ENCODE results near the gene COL8A2. TPM values are rescaled to one million over a fixed set of nuclear protein-coding genes. Genes with fewer than 3 reads are reported as not detected.

Gene COL8A2
- total and polyA plus RNA-seq, 2 donors (not counting 3 experiments of a cell fraction or from before 2014, with no cell fraction given): 1.2 to 1.3 TPM

DNA sequence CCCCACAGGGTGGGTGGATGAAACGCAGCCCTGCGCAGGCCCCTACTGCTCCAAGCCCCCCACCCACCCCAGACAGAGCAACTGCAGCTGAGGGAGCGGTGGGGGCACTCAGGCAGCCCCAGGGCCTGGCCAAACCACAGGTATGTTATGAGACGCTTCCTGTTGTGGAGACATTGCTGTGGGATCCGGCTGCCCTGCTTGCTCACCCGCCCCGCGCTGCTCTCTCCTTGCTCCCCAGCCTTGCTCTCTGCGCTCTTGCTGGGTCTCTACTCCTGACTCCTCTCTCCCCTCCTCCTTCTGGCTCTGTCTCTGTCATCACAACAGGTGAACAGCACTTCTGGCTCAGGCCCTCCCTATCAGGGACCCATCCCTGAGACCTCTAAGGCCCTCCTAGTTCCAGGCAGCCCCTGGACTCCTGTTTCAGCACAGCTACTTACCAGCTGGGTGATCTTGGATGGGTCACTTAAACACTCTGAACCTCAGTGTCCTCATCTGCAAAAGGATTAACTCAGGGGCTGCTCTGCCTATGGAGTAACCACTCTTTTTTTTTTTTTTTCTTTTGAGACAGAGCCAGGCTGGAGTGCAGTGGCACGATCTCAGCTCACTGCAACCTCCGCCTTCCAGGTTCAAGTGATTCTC lies 15.9 kb downstream of the COL8A2 start:
- CTCF ChIA-PET: interaction anchor here (1.3 to 2.9 kb wide), 3 partner anchors 8 to 40 kb away, joined by 5 to 9 read pairs (median 9); partner anchors contain the start of gene TRAPPC3
- dilution Hi-C loops (cut with MboI; ENCODE audit: extremely low pct_ligation_motif_present, low sequenced_read_pairs): no loop called here
- Histone ChIP-seq H3K4me1 (ENCODE audit: control insufficient read depth, extremely low read depth, insufficient read depth, low read length) (no peaks in the 10 kb centered on the region), H3K9me3 (replicated peaks; ENCODE audit: control insufficient read depth, insufficient read depth, low read length) (no peaks in the 10 kb centered on the region), H4K20me1 (replicated peaks; ENCODE audit: control insufficient read depth, extremely low read depth, insufficient read depth, low read length) (no peaks in the 10 kb centered on the region), H3K36me3 (ENCODE audit: control insufficient read depth in 2 of 2, extremely low read depth in 1 of 2, insufficient read depth in 2 of 2, low read length in 2 of 2) (no peaks in the 10 kb centered on the region), H3K9me1 (replicated peaks; ENCODE audit: control insufficient read depth, extremely low read depth, insufficient read depth, low read length) (no peaks in the 10 kb centered on the region), H3K9ac (replicated peaks; ENCODE audit: extremely low read depth, insufficient read depth, low read length) (no peak overlapping the region), H2AFZ (ENCODE audit: low read depth, low read length) (no peak overlapping the region), H3K79me2 (ENCODE audit: control insufficient read depth, insufficient read depth, low read length) (no peaks in the 10 kb centered on the region), H3K4me2 (ENCODE audit: insufficient read depth, low read length) (no peak overlapping the region), H3K4me3 (replicated peaks in 1 of 3; ENCODE audit: insufficient read depth in 1 of 3, low read depth in 1 of 3, low read length in 3 of 3) (no peak overlapping the region), H3K27me3 (ENCODE audit: control insufficient read depth in 2 of 2, insufficient read depth in 2 of 2, low read length in 2 of 2) (no peaks in the 10 kb centered on the region), H3K27ac (ENCODE audit: insufficient read depth, low read depth, low read length) (no peak overlapping the region)
- POLR2A ChIA-PET: interaction anchor here (1.4 kb wide), 1 partner anchor 79 kb away, joined by 4 read pairs; no protein-coding TSS in a partner anchor
- intact Hi-C loops (cut with micrococcal nuclease): no loop called here
- BruUV-seq (replicated peaks): no TSS peak
- no peak for TF ChIP-seq POLR2A (IDR thresholded peaks at IDR 0.05; ENCODE audit: low read depth, low read length)
- no peak for TF ChIP-seq POLR2AphosphoS5 (IDR thresholded peaks at IDR 0.05; ENCODE audit: insufficient read depth, low read depth, low read length)
- no peak for TF ChIP-seq MYC (IDR thresholded peaks at IDR 0.05; ENCODE audit: low read depth, low read length)
- no peak for TF ChIP-seq GATA2 (IDR thresholded peaks at IDR 0.05; ENCODE audit: insufficient read depth, insufficient read length, low read depth, low read length)
- TF ChIP-seq FOS (IDR thresholded peaks at IDR 0.05; ENCODE audit: borderline replicate concordance, insufficient read depth, low read length): no peak
- no peak for TF ChIP-seq JUN (IDR thresholded peaks at IDR 0.05; ENCODE audit: borderline replicate concordance, insufficient read depth, insufficient read length, low read depth)
- TF ChIP-seq, protein P1, sequence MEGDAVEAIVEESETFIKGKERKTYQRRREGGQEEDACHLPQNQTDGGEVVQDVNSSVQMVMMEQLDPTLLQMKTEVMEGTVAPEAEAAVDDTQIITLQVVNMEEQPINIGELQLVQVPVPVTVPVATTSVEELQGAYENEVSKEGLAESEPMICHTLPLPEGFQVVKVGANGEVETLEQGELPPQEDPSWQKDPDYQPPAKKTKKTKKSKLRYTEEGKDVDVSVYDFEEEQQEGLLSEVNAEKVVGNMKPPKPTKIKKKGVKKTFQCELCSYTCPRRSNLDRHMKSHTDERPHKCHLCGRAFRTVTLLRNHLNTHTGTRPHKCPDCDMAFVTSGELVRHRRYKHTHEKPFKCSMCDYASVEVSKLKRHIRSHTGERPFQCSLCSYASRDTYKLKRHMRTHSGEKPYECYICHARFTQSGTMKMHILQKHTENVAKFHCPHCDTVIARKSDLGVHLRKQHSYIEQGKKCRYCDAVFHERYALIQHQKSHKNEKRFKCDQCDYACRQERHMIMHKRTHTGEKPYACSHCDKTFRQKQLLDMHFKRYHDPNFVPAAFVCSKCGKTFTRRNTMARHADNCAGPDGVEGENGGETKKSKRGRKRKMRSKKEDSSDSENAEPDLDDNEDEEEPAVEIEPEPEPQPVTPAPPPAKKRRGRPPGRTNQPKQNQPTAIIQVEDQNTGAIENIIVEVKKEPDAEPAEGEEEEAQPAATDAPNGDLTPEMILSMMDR (IDR thresholded peaks at IDR 0.05; ENCODE audit: extremely low read depth in 1 of 2, insufficient read depth in 1 of 2, low read depth in 1 of 2, low read length in 2 of 2): no peak
- TF ChIP-seq EZH2 (IDR thresholded peaks at IDR 0.05; ENCODE audit: borderline replicate concordance, low read depth, low read length, severe bottlenecking): no peak
- no peak for TF ChIP-seq MAX (IDR thresholded peaks at IDR 0.05; ENCODE audit: insufficient read depth, insufficient read length)
- no peak for DNase-seq (ENCODE audit: low read depth, low spot score)
- no peak for FAIRE-seq

Measured in endothelial cell of umbilical vein (primary cell).